NCI-H2029 treated with DMSO at 0.1 percent for 48 hours (cell line): Measurements from ENCODE around the gene POLR3E.
A peak's percentile ranks its signal among the peaks of the same experiment; 100 is the strongest.
"Not testable (repeated sequence)": the region's sequence is repeated elsewhere in the genome, so short reads cannot be mapped to it uniquely, and the experiment has no call there.

Experiments
- DNase-seq: peaks from one replicate; lab custom pipeline; 2025; lab: John Stamatoyannopoulos, UW

Gene POLR3E

DNA sequence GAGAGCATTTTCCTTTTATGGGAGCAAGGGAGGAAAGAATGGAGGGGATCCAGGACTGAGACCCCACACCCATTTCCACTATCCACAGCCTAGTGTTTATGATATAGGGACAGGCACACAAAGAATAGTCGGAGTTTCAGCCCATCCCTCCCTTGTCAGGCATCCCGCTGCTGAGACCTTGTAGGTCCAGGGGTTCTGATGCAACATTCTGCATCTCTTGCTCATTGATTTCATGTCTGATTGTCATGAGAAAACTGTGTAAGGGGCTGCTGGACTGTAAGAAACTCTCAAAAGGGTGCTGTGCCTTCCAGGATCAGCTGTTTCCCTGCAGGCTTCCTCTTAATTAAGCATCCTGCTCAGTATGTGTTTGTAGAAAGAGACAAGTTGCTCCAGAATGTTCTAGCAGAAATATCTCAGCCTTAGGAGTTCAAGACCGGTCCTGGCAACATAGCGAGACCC, 5.3 kb upstream of the POLR3E start:
- DNase-seq = no peak

DNA sequence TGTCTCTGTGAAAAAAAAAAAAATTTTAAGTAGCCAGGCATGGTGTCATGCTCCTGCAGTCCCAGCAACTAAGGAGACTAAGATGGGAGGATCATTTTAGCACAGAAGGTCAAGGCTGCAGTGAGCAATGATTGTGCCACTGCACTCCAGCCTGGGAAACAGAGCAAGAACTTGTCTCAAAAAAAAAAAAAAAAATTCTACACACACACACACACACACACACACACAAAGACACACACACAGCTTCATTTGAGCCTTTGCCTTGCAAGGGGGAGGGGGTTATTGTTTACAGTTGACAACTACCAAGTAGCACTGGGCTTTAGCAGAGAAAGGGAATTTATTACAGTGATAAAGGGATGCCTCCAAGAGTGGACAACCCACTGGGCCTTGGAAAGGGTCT, 4.9 kb upstream of the POLR3E start:
- DNase-seq = no peak

DNA sequence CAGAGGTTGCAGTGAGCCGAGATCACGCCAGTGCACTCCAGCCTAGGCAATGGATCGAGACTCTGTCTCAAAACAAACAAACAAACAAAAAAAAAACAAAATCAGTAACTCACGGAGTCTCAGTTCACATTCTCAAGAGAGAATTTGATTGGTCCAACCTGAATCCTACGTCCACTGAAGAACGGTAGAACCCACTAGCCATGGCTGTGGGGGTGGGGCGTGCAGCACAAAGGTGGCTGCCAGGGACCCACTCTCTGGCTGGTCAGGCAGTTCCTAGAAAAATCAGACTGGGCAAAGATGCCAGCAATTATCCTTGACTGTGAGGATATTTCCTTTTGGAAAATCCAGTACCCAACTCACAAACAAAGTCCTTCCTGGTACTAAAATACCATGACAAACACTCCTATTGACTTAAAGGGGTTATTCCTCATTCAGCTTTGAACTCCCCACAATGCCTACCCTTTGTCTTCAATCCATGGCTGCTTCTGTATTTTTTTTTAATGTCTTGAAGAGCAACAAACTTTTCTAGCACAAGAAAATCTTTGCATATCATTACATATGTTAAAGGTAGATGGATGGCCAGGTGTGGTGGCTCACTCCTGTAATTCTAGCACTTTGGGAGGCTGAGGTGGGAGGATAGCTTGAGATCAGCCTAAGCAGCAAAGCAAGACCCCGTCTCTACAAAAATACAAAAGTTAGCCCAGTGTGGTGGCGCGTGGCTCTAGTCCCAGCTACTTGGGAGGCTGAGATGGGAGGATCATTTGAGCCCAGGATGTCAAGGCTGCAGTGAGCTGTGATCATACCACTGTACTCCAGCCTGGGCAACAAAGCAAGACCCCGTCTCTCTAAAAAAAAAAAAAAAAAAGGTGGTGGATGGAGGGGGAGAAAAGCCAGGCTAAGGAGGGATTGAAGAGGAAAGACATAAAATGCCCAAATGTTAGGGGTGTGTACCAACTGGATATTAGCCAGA, 3.8 kb upstream of the POLR3E start:
- DNase-seq = no peak

DNA sequence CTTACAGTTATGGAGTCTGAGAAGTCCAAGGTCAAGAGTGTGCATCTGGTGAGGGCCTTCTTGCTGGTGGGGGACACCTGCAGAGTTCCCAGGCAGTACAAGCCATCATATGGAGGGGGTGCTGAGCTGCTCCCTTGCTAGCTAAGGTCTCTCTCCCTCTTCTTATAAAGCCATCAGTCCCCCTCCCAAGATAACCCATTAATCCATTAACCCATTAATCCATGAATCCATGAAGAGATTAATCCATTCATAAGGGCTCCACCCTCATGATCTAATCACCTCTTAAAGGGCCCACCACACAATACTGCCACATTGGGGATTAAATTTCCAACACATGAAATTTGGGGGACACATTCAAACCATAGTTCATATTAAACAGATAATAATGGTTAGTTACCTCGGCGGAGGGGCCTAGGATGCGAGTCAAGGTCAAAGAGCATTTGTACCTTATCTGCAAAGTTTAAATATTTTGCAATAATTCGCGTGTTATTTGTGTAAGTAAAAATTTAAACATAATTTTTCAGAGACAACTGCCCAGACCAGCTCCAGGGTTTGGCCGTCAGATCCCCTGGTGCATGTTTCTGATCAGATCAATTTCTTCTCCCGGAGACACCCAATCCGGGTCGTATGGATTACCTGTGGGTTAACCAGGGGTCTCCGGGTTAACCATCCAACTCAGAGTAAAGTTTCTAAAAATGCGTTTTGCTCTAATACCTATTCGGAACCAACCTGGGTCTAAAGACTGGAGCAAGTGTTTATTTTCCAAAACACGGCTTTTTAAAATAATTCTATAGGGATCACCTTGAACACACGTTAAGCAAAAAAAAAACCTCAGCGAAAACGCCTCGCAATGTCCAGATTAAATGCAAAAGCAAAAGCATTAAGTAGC, 740 bp upstream of the POLR3E start:
- no peak for DNase-seq

DNA sequence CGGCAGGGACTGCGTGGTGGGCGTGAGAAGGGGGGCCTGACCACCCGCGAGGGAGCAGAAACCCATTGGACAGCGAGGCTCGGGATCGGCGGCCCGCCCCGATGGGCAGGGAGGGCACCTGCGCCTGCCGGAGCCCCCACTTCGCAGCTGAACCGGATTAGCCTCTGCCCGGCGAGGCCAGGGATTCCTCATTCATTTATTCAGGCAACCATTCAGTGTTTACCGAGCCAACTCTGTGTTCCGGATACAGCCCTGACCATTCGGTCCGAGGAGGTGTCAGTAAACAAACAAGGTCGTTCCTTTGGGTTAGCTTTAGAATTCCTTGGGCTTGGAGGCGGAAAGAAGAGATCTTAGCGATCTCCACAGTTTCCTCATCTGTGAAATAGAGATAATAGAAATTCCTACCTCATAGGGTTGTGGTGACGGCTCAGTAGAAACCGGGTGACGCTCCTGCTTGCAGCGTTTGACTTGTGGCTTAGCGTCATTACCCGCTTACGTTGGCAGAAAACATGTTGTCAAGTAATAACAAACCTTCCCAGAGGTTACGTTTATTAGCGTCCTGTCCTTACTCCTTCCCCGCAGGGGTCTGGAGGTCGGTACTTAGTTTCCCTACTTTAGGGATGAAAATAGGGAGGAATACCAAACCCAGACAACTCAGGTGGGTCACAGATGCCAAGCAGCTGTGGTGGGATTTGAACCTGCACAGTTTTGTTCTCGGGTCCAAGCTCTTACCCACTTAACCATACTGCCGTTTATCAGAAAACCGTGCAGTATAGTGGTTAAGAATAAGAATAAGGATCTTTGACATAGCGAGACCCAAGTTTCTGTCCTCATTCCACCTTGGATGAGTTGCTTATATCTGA, 893 bp downstream of the POLR3E start:
- peak; percentile 71 for DNase-seq

DNA sequence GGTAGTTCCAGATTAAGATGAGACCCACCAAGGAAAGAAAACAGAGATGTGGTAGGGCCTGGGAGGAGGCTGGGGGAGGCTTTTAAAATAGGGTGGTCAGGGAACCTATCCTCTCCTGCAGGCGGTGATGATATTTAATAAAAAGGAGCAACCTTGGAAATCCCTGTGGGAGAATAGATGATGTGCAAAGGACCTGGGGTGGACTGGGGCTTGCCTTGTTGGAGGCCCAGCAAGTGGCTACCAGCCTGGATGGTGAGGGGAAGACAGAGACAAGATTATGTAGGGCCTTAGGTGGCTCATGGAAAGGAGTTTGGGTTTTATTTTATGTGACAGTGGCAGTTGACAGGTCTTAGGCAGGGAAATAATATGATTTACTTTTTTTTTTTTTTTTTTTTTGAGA, 1.8 kb downstream of the POLR3E start:
- no peak for DNase-seq

DNA sequence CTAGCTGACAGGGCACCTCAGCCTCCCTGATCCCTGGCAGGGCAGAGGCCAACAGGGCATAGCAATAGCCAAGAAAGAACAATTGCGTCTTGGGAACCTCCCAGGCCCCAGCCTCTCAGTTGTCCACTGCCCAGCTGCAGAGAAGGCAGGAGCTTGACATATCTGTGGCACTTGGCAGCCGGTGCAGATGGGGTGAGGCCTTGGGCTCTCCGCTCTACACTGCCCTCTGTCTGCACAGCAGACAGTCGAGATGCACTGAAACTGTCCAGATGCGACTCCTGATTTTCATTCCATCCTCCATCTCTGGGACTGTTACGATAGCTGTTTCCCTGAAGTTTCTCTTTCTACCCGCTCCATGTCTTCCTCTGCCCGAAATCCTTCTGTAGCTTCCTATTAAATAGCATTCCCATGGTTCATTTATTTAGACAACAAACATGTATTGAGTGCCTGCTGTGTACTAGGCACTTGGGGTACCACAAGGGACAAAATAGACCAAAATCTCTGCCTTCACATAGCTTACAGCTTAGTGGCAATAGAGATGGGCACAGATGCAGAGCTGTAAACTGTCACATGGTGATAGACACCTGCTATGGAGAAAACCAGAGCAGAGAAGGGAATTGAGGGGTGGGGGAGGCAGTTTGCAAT, 3.3 kb downstream of the POLR3E start:
- DNase-seq = no peak

DNA sequence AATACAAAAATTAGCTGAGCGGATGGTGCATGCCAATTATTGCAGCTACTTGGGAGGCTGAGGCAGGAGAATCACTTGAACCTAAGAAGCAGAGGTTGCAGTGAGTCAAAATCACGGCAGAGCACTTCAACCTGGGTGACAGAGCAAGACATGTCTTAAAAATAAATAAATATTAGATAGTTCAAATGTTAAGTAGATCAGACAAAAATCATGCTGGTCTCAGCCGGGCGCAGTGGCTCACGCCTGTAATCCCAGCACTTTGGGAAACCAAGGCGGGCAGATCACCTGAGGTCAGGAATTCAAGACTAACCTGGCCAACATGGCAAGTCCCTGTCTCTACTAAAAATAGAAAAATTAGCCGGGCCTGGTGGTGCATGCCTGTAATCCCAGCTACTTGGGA, 4.2 kb downstream of the POLR3E start:
- DNase-seq = not testable (repeated sequence)

DNA sequence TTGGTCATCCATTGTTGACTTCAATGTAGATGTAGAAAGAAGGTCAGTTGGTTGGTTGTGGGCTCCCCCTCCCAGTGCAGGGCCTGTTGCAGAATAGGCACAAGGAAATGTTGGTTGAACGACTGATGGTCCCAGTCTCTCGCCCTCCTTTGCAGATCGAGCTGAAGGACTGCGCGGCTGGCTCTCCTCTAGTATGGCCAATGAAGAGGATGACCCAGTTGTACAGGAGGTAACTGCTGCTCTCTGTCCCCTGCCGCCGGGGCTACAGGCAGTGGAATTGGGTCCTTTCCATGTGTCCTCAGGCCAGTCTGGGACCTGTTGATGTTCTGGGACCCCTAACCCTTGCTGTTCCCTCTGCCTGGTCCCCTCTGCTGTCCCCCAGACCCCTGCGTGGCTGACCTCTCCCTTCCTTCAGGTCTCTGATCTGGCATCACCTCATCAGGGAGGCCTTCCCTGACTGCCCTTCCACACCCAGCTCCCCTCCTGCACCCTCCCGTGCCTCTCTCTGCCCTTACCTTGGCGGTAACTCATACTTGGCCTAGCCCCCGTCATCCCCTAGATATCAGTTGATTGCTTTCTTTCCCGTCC, 5.7 kb downstream of the POLR3E start:
- DNase-seq = no peak

DNA sequence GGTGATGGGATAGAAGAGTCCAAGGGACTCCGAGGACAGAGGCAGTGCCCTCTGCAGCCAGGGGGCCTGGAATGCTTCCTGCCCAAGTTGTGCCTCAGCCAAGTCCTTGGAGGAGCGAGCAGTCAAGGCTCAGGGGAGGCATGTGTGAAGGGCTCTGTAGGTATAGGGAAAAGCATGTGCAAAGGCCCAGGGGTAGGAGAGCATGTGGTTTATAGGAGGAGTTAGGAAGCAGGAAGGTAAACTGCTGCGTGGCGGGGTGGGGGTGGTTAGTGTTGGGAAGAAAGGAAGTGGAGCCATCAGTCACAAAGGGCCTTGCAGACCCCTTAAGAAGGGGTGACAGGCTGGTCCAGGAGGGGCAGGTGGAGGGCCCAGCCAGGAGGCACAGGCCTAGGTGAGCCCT, 7.2 kb downstream of the POLR3E start:
- no peak for DNase-seq

DNA sequence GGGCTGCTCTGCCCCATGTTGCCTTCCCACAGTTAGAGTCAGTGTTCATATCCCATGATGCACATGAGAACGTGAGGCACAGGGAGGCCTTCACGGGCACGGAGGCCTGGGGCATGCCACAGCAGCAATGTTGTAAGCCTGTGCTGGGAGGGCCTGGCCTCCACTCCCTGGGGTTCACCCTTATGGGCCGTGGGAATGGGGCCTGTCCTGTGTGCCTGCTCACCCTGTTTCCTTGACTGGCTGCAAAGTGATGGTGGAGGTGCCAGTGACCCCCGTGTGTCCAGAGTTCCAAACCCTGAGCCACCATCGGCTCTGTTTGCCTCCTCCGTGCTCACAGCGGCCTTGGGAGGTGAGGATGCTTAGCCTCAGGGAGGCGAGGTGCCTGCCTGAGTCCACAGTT, 9.6 kb downstream of the POLR3E start:
- DNase-seq = no peak

DNA sequence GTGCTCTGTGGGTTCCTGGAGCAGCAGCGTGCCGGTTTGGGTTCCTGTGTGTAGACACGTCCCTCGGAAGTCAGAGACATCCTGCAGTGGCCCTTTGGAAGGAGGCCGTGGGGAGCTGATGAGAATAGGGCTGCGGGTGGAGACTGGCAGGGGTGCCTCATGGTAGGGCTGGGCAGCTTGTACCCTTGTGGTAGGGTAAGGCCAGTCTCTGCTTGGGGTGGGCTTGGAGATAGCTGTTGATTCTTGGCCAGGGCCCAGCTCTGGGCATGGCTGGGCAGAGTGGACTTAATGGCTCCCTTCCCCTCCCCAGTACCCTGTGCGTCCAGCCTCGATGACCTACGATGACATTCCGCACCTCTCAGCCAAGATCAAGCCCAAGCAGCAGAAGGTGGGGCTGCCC, 10.6 kb downstream of the POLR3E start:
- DNase-seq = no peak

DNA sequence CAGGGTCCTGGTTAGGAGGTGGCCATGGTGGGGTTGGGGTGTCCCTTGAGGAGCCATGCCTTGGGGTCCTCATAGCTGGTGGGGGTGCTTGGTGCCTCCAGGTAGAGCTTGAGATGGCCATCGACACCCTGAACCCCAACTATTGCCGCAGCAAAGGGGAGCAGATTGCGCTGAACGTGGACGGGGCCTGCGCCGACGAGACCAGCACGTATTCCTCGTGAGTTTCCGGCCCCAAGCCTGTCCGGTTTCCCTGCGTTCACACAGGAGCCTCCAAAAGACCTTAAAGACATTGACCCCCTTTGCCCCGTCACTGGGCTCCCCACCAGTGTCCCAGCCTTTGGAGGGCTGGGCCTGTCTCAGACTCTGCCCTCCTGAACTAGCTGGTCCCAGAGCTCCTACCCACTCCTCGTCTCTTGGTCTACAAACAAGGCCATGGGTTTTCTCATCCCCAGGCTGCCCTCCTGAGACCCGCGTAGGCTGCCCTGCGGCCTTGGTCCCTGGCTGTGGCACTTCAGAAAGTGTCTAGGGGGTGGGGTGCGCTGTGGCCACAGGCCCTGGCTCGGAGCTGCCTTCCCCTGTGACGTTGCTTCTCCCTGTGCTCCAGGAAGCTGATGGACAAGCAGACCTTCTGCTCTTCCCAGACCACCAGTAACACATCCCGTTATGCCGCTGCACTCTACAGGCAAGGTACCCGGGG, 11.8 kb downstream of the POLR3E start:
- DNase-seq = no peak

DNA sequence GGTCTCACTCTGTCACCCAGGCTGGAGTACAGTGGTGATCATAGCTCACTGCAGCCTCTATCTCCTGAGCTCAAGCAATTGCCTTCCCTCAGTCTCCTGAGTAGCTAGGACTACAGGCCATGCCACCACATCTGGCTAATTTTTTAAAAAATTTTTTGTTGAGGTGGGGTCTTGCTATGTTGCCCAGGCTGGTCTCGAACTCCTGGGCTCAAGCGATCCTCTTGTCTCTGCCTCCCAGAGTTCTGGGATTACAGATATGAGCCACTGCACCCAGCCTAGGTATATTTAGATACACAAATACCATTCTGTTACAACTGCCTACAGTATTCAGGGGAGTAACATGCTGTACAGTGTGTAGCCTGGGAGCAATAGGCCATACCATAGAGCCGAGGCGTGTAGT, 14.3 kb downstream of the POLR3E start:
- no peak for DNase-seq

DNA sequence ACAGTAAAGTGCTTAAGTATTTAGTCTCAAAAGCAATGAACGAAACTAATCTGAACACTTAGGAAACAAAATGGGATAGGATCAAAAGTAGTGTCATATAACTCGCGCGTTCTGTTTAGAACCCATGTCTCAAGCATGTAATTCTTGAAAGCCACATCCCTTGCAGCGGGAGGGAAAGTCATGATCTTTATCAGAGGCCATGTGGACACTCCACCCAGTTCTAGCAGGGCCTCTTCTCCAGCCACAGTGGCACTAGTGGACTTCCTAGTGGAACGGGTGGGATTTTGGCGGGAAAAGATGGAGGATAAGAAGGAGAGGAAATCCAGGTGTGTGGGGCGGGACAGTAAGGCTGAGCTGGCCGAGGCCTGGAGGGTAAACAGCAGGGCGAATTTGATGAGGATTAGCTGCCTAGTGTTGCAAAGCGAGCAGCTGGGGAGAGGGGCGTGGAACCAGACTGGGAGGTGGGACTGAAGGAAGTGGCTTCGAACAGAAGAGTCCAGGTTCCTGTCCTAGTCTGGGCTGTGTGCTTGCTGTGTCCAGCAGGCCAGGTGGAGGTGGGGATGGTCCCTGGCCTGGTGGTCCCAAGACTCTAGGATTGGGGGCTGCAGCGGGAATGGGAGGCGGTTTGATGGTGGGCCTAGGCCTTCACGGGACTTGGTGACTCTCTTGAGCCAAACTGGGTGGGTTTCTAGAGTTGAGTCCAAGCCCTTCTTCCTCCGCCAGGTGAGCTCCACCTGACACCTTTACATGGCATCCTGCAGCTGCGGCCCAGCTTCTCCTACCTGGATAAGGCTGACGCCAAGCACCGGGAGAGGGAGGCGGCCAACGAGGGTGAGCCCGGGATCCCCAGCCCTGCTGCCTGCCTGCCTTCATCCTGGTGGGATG, 15.9 kb downstream of the POLR3E start:
- DNase-seq = no peak

DNA sequence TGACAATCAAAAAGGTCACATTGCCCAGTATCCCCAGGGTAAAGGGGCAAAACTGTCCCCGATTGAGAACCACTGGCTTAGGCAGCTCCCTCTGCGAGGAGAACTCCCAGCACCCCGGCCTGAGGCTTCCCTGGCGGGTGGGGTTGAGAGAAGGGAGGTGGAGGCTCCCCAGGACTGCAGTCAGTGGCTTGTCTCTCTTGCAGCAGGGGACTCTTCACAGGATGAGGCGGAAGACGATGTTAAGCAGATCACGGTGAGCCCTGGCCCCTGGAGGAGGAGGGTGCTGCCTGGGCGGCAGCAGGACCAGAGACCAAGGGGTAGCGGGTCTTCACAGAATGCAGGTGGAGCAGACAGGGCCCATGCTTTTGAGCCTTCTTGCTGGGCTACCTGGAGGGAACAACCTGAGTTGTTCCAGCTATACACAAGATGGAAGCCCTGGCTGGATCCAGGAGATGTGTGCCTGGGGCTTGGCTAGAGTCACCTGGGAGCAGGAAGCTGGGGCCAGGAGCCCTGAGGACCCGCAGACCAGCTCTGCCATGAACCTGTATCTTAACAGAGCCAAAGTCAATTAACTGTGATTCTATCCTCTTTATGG, 16.8 kb downstream of the POLR3E start:
- no peak for DNase-seq

DNA sequence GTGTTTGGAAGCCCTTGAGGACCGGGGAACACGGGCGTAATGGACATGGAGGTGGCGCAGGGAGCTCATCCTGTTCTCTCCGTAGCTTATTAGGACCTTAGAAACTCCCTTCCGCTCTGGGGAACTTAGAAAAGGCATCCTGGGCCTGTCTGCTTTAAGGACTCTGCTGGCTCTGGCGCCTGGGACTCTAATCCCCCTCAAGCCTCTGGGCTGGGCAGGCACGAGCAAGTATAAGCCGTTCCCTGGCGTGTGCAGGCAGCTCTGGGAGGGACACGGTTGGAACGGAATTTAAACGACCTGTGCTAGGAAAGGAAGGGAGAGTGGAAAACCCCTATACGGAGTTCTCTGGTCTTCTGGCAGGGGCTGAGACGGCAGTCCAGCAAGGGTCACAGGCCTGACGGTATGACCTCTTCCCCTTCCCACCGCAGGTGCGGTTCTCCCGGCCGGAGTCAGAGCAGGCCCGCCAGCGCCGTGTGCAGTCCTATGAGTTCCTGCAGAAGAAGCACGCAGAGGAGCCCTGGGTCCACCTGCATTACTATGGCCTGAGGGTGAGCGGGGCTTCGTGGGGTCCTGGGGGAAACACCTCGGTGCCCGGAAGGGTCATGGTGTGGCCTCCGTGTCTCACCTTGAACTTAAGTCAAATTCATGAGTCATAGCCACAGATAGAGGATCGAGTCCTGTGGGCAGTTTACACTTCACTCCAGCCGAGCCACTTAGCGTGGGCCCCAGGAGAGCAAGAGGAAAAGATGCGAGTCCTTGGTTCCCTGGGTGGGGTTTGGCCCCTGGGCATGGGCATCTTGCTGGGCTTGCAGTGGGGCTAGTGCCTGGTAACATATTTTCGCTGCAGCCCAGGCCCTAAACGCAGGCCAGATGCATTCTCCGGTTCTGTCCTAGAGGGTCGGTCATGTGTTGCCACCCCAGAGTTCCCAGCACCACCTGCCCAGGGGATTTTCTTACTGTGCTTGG, 17.7 kb downstream of the POLR3E start:
- DNase-seq = no peak

DNA sequence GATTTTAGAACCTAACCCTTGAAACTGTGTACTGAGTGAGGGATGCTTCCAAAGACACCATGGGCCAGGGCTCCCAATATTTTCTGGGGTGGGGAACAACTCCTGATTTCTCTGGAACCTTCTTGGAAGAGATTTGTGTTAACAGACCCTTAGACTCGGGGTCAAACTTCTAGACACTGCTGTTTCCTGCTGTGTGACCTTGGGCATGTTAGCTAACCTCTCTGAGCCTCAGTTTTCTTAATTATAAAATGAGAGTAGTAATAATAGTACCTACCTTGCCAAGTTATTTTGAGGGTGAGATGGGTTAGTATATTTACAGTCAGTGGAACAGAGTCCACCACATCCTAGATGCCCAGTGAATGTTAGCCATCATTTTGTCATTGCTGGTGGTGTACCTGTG, 18.8 kb downstream of the POLR3E start:
- DNase-seq = no peak
